Measurements from ENCODE around the gene GALNS. TPM values are rescaled to one million over a fixed set of nuclear protein-coding genes. Genes with fewer than 3 reads are reported as not detected.

The GALNS gene
- total RNA-seq, 4 donors from 2014 or later: 31.1 to 134 (median 43.3) TPM

- Histone ChIP-seq H3K9me3 (no peaks in the 10 kb centered on the region), H3K4me3 (peak overlapping the region; percentile 88), H3K36me3 (no peaks in the 10 kb centered on the region), H3K27ac (peak overlapping the region; percentile 97), H3K4me1 (peaks cover 73% of the 10 kb centered on the region), H3K27me3 (no peaks in the 10 kb centered on the region)
- TF ChIP-seq POLR2AphosphoS5 (IDR thresholded peaks at IDR 0.05): no peak
- no peak for TF ChIP-seq EP300 (IDR thresholded peaks at IDR 0.05)
- TF ChIP-seq, protein P1, sequence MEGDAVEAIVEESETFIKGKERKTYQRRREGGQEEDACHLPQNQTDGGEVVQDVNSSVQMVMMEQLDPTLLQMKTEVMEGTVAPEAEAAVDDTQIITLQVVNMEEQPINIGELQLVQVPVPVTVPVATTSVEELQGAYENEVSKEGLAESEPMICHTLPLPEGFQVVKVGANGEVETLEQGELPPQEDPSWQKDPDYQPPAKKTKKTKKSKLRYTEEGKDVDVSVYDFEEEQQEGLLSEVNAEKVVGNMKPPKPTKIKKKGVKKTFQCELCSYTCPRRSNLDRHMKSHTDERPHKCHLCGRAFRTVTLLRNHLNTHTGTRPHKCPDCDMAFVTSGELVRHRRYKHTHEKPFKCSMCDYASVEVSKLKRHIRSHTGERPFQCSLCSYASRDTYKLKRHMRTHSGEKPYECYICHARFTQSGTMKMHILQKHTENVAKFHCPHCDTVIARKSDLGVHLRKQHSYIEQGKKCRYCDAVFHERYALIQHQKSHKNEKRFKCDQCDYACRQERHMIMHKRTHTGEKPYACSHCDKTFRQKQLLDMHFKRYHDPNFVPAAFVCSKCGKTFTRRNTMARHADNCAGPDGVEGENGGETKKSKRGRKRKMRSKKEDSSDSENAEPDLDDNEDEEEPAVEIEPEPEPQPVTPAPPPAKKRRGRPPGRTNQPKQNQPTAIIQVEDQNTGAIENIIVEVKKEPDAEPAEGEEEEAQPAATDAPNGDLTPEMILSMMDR (IDR thresholded peaks at IDR 0.05): no peak
- no peak for TF ChIP-seq POLR2A (IDR thresholded peaks at IDR 0.05)
- DNase-seq (ENCODE audit: low spot score in 2 of 2): no peak
- 22% methylated on average over 5 of the region's 16 CpGs for WGBS
Observed at GRCh38 chr16:88782454-88783390, 74.0 kb downstream of the GALNS start.

- no peaks in the 10 kb centered on the region for H3K9me3 ChIP-seq
- peaks cover 2% of the 10 kb centered on the region for H3K36me3 ChIP-seq
- H3K27ac ChIP-seq: peak overlapping the region; percentile 97
- no peaks in the 10 kb centered on the region for H3K27me3 ChIP-seq
- WGBS: 61% methylated on average over 10 of the region's 28 CpGs
- H3K4me3 ChIP-seq: no peak overlapping the region
- peaks cover 84% of the 10 kb centered on the region for H3K4me1 ChIP-seq
- TF ChIP-seq POLR2A (IDR thresholded peaks at IDR 0.05): no peak
- TF ChIP-seq EP300 (IDR thresholded peaks at IDR 0.05): no peak
- TF ChIP-seq POLR2AphosphoS5 (IDR thresholded peaks at IDR 0.05): no peak
- TF ChIP-seq, protein P1 (IDR thresholded peaks at IDR 0.05): no peak
- no peak for DNase-seq (ENCODE audit: low spot score in 2 of 2)
Observed at GRCh38 chr16:88781140-88782077, 75.3 kb downstream of the GALNS start.

DNA sequence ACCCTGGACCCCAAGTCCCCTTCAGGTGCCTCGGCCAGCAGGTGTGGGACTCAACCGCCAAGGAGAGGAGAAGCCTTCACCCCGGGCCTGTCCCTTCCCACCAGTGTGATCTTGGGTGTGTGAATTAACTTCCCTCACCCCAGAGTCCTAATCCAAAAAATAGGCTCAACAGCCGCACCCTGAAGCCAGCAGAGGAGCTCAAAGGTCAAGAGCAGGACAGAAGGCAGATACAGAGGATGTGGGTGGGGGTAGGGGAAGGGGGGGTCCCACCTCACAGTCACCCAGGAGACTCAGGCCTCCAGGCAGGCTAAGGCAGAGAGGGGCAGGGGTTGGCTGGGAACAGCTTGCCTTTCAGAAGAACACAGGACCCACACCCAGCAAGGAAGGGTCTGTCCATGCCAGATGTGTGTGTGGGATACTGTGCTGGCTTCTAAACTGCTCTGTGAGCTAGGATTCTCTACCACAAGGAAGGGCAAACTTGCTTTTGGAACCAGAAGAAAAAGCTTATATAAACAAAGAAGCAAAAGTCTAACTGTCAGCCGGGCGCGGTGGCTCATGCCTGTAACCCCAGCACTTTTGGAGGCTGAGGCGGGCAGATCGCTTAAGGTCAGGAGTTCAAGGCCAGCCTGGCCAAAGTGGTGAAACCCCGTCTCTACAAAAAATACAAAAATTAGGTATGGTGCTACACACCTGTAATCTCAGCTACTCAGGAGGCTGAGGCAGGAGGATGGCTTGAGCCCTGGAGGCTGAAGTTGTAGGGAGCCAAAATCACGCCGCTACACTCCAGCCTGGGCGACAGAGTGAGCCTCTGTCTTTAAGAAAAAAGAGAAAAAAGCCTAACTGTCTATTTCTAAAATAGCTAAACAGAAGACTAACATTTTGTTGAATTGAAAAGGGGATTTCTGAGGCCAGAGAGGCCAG is 76.3 kb downstream of the GALNS start:
- peaks cover 3% of the 10 kb centered on the region for H3K36me3 ChIP-seq
- no peak overlapping the region for H3K4me3 ChIP-seq
- H3K9me3 ChIP-seq: no peaks in the 10 kb centered on the region
- H3K4me1 ChIP-seq: peaks cover 82% of the 10 kb centered on the region
- no peak overlapping the region for H3K27ac ChIP-seq
- H3K27me3 ChIP-seq: no peaks in the 10 kb centered on the region
- WGBS: 74% methylated on average over 12 of the region's 13 CpGs
- TF ChIP-seq POLR2A (IDR thresholded peaks at IDR 0.05) (no peak), POLR2AphosphoS5 (IDR thresholded peaks at IDR 0.05) (no peak), EP300 (IDR thresholded peaks at IDR 0.05) (no peak)
- TF ChIP-seq, protein P1 (IDR thresholded peaks at IDR 0.05): no peak
- no peak for DNase-seq (ENCODE audit: low spot score in 2 of 2)

DNA sequence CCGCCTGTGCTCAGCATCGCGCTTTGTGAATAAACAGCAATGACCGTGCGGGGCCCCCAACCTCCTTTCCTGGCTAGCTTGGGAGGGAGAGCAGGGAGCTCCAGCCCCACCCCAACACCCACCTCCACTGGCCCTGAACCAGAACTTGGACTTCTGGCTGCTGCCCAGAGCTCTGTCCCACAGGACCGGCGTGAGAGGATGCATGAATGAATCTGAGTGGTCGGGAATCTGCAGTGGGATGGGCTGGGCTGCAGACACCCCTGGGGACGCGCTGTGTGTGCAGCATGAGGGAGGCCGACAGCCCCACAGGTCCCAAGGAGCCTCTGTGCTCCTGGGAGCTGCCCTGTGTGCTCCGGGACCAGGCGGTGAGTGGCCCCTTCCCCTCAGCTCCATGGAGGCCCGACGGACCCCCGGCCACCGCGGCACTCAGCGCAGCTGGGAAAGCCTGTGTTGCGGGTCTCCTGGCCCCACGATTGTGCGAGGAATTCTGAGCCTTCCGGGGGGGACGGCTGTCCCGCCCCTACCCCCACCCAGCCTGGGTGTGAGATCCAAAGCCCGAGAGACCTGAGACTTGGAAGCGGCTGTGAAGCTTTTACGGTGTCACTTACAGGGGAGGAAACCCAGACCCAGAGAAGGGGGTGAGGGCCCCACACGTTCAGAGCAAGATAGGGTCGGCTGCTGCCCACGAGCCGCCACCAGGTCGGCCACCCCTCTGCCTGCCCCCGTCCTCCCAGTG is 77.2 kb downstream of the GALNS start:
- no peak for DNase-seq (ENCODE audit: low spot score in 2 of 2)
- no peak overlapping the region for H3K27ac ChIP-seq
- TF ChIP-seq EP300 (IDR thresholded peaks at IDR 0.05): no peak
- TF ChIP-seq POLR2AphosphoS5 (IDR thresholded peaks at IDR 0.05): no peak
- TF ChIP-seq, protein P1 (IDR thresholded peaks at IDR 0.05): no peak
- TF ChIP-seq POLR2A (IDR thresholded peaks at IDR 0.05): no peak
- peaks cover 3% of the 10 kb centered on the region for H3K36me3 ChIP-seq
- no peak overlapping the region for H3K4me3 ChIP-seq
- no peaks in the 10 kb centered on the region for H3K27me3 ChIP-seq
- WGBS: 17% methylated on average over 1 of the region's 34 CpGs
- no peaks in the 10 kb centered on the region for H3K9me3 ChIP-seq
- H3K4me1 ChIP-seq: peaks cover 79% of the 10 kb centered on the region
